DND-41 (cell line): ENCODE results near the gene GSK3A.
A peak's percentile ranks its signal among the peaks of the same experiment; 100 is the strongest.

Experiments used
- ATAC-seq: fragments of 200-7000 bp; cut with Tn5 transposase; 3 replicates; pipeline ENCODE4 v1.9.1; 2021; ENCODE audit warnings: low read depth; ENCODE audit not compliant: insufficient read depth
- DNase-seq: peaks from one replicate; pipeline ENCODE4 v3.0.0-alpha.2; 2020
- H2AFZ ChIP-seq: 2 replicates; pipeline ENCODE4 v1.6.0; 2012; ENCODE audit warnings: low read depth, low read length
- H3K27ac ChIP-seq: 2 replicates; pipeline ENCODE4 v1.5.1; 2012; ENCODE audit warnings: low read length, inconsistent platforms
- H3K27me3 ChIP-seq: fragments of 200-600 bp; sonication (generic); 2 replicates; pipeline ENCODE4 v1.6.0; 2012; ENCODE audit warnings: low read length, mild to moderate bottlenecking, inconsistent platforms; ENCODE audit not compliant: insufficient read depth, poor library complexity
- H3K36me3 ChIP-seq: 2 replicates; pipeline ENCODE4 v1.5.1; 2012; ENCODE audit warnings: low read length, inconsistent platforms; ENCODE audit not compliant: insufficient read depth
- H3K4me1 ChIP-seq: 2 replicates; pipeline ENCODE4 v1.5.1; 2012; ENCODE audit warnings: mild to moderate bottlenecking, low read length; ENCODE audit not compliant: insufficient read depth
- H3K4me2 ChIP-seq: 2 replicates; pipeline ENCODE4 v1.6.0; 2012; ENCODE audit warnings: mild to moderate bottlenecking, moderate library complexity, low read length, inconsistent platforms; ENCODE audit not compliant: insufficient read depth
- H3K4me3 ChIP-seq, 2 experiments: fragments of 200-600 bp in 1 of 2; shearing (Covaris generic) in 1 of 2; 2 replicates each; pipeline ENCODE4 v1.5.1; 2012 to 2016; ENCODE audit warnings: inconsistent platforms in 2 of 2, low read length in 2 of 2, mild to moderate bottlenecking in 2 of 2, low read depth in 1 of 2, moderate library complexity in 1 of 2
- H3K79me2 ChIP-seq: 2 replicates; pipeline ENCODE4 v1.6.0; 2012; ENCODE audit warnings: low read length, inconsistent platforms; ENCODE audit not compliant: insufficient read depth
- H3K9ac ChIP-seq: 2 replicates; pipeline ENCODE4 v1.6.0; 2012; ENCODE audit warnings: low read depth, mild to moderate bottlenecking, inconsistent platforms, low read length, moderate library complexity
- H3K9me3 ChIP-seq: 2 replicates; pipeline ENCODE4 v1.5.1; 2012; ENCODE audit warnings: low read length, moderate library complexity, mild to moderate bottlenecking, inconsistent platforms; ENCODE audit not compliant: insufficient read depth, severe bottlenecking
- H4K20me1 ChIP-seq: 2 replicates; pipeline ENCODE4 v1.6.0; 2012; ENCODE audit warnings: low read length; ENCODE audit not compliant: insufficient read depth
- CTCF ChIP-seq: IDR thresholded peaks from 2 replicates; pipeline ENCODE4 v1.5.1; 2012; ENCODE audit warnings: borderline replicate concordance, low read length, moderate library complexity, mild to moderate bottlenecking; ENCODE audit not compliant: poor library complexity, severe bottlenecking; ENCODE audit errors: extremely low read depth
- EZH2 ChIP-seq: IDR thresholded peaks from 3 replicates; pipeline ENCODE4 v1.6.1; 2012; ENCODE audit warnings: borderline replicate concordance, low read depth, mild to moderate bottlenecking, moderate library complexity, low read length, inconsistent platforms; ENCODE audit not compliant: severe bottlenecking

The GSK3A gene

GRCh38 chr19:42242512-42243409, at the start of gene GSK3A:
GSK3A (minus strand) TSS chr19:42242602; CDS start chr19:42242465, 137 bp downstream.
- H3K79me2 ChIP-seq, result peaks cover 51% of the 10 kb centered on the region

GRCh38 chr19:42291435-42291810, 49.0 kb upstream of the GSK3A start:
- Histone ChIP-seq H3K36me3 (peaks cover 96% of the 10 kb centered on the region), H3K9me3 (no peaks in the 10 kb centered on the region), H3K27ac (no peak overlapping the region), H2AFZ (no peak overlapping the region), H3K79me2 (peaks cover under 1% of the 10 kb centered on the region; the same call in 1 of the 2 replicates), H3K4me2 (no peak overlapping the region), H3K4me3 (no peak overlapping the region), H3K4me1 (no peaks in the 10 kb centered on the region), H3K27me3 (no peaks in the 10 kb centered on the region), H4K20me1 (peaks cover 36% of the 10 kb centered on the region), H3K9ac (no peak overlapping the region)
- TF ChIP-seq CTCF (no peak), EZH2 (no peak)
- ATAC-seq (no peak), DNase-seq (no peak)

More at GRCh38 chr19:42242512-42243409, at the start of gene GSK3A:
- peak within 1 kb of the TSS; percentile 94 for H3K27ac ChIP-seq
- peak within 1 kb of the TSS; percentile 97 for H3K4me2 ChIP-seq
- TF ChIP-seq CTCF, result no peak
- no peak for TF ChIP-seq EZH2
- H2AFZ ChIP-seq, result peak within 1 kb of the TSS; percentile 81
- H3K4me1 ChIP-seq, result peaks cover 44% of the 10 kb centered on the region
- H3K36me3 ChIP-seq, result peaks cover 29% of the 10 kb centered on the region
- no peaks in the 10 kb centered on the region for H3K27me3 ChIP-seq
- ATAC-seq (peak; percentile 80), DNase-seq (peak; percentile 97)
- H3K4me3 ChIP-seq, result peak within 1 kb of the TSS; percentile 70 to 85
- H3K9me3 ChIP-seq, result no peaks in the 10 kb centered on the region
- peaks cover 22% of the 10 kb centered on the region; the same call in 1 of the 2 replicates for H4K20me1 ChIP-seq
- peak within 1 kb of the TSS; percentile 82 for H3K9ac ChIP-seq

GRCh38 chr19:42290523-42291434, 48.4 kb upstream of the GSK3A start:
- H3K36me3 ChIP-seq, result peaks cover 95% of the 10 kb centered on the region
- H3K4me1 ChIP-seq, result peaks cover 5% of the 10 kb centered on the region
- DNase-seq (peak; percentile 64), ATAC-seq (peak; percentile 74)
- H3K27ac ChIP-seq, result no peak overlapping the region
- H3K27me3 ChIP-seq, result no peaks in the 10 kb centered on the region
- H3K9me3 ChIP-seq, result no peaks in the 10 kb centered on the region
- H4K20me1 ChIP-seq, result peaks cover 36% of the 10 kb centered on the region
- H2AFZ ChIP-seq, result no peak overlapping the region
- no peak overlapping the region for H3K4me3 ChIP-seq
- peaks cover 7% of the 10 kb centered on the region for H3K79me2 ChIP-seq
- no peak overlapping the region for H3K4me2 ChIP-seq
- H3K9ac ChIP-seq, result no peak overlapping the region
- TF ChIP-seq CTCF (peak; percentile 66), EZH2 (no peak)
